ENCODE data around the gene PPP2R2B.

Gene PPP2R2B

DNA sequence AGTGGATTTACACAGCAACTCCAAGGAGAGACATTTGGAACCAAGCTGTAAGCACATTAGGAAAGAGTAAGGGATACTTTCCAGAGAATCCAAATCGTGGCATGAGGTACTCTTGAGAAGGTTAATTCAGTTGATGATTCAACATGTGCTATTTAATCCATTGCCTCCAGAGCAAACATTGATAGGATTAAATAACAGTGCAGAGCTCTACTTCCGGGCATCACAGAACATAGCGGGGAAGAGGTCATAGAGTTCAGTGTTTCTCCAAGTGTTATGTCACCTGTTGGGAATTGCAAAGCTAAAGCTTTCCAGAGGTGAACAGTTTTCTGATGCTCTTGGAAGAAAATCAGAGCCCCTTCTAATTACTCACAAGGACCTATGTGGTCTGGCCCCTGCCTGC lies 127.5 kb downstream of the PPP2R2B start:
- Histone ChIP-seq H3K36me3 (replicated peaks) (no peaks in the 10 kb centered on the region), H3K27me3 (replicated peaks) (no peaks in the 10 kb centered on the region), H3K4me3 (ENCODE audit: low read depth, low read length) (no peak overlapping the region), H3K27ac (no peak overlapping the region)
- DNase-seq: no peak
- TF ChIP-seq, protein P1, sequence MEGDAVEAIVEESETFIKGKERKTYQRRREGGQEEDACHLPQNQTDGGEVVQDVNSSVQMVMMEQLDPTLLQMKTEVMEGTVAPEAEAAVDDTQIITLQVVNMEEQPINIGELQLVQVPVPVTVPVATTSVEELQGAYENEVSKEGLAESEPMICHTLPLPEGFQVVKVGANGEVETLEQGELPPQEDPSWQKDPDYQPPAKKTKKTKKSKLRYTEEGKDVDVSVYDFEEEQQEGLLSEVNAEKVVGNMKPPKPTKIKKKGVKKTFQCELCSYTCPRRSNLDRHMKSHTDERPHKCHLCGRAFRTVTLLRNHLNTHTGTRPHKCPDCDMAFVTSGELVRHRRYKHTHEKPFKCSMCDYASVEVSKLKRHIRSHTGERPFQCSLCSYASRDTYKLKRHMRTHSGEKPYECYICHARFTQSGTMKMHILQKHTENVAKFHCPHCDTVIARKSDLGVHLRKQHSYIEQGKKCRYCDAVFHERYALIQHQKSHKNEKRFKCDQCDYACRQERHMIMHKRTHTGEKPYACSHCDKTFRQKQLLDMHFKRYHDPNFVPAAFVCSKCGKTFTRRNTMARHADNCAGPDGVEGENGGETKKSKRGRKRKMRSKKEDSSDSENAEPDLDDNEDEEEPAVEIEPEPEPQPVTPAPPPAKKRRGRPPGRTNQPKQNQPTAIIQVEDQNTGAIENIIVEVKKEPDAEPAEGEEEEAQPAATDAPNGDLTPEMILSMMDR (IDR thresholded peaks at IDR 0.05; ENCODE audit: low read depth, low read length, missing control alignments): no peak
- in situ Hi-C loops (cut with HindIII; ENCODE audit: low pct_ligation_motif_present, low sequenced_read_pairs): no loop called here

DNA sequence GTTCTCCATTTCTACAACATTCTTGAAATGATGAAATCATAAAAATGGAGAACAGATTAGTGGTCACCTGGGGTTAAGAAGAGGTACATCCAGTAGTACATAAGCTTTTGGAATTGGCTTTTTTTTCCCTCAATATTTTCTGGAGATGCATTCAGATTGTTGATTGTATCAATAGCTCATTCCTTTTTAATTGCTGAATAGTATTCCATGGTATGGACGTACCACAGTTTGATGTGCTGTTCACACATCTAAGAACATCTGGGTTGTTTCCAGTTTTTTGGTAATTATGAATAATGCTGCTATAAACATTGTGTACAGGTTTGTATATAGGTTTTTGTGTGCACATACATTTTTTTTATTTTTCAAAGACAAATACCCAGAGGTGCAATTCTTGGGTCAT lies 130.0 kb downstream of the PPP2R2B start:
- DNase-seq: no peak
- TF ChIP-seq, protein P1 (IDR thresholded peaks at IDR 0.05; ENCODE audit: low read depth, low read length, missing control alignments): no peak
- Histone ChIP-seq H3K4me3 (ENCODE audit: low read depth, low read length) (no peak overlapping the region), H3K27me3 (replicated peaks) (no peaks in the 10 kb centered on the region), H3K36me3 (replicated peaks) (no peaks in the 10 kb centered on the region), H3K27ac (no peak overlapping the region)
- in situ Hi-C loops (cut with HindIII; ENCODE audit: low pct_ligation_motif_present, low sequenced_read_pairs): no loop called here

- TF ChIP-seq, protein P1 (IDR thresholded peaks at IDR 0.05; ENCODE audit: low read depth, low read length, missing control alignments): no peak
- DNase-seq: no peak
- no peaks in the 10 kb centered on the region for H3K36me3 ChIP-seq (replicated peaks)
- H3K4me3 ChIP-seq (ENCODE audit: low read depth, low read length): no peak overlapping the region
- no peak overlapping the region for H3K27ac ChIP-seq
- in situ Hi-C loops (cut with HindIII; ENCODE audit: low pct_ligation_motif_present, low sequenced_read_pairs): no loop called here
- no peaks in the 10 kb centered on the region for H3K27me3 ChIP-seq (replicated peaks)
Measured at GRCh38 chr5:146745931-146746577, 132.5 kb downstream of the PPP2R2B start.

DNA sequence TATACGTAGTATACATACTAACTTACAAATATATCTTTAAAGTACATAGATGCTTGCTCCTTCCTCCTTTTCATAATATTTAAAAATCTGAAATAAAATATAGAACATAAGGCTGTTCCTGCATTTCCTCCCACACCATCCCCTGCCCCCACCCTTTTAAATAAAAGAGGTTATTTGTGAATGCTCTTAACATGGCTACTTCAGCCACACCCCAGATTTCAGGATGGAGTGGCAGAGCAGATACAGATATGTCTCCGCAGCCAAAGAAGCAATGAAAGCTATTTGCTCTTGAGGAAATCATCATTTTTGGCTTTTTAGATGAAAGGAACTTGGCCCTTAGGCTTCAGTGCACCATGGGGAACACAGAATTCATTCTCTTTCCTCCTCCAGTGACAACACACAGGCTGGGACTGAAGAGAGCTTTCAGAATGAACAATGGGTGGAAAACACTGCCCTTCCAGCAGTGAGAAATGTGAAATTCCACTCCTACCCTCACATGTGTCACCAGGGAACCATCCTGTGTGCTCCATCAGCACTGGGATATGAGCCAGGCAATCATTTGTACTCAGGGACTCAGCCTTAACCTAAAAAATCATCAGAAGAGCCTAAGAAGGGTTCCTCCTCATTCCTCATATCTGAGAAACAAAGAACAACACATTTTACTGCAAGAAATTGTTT lies 134.3 kb downstream of the PPP2R2B start:
- no peaks in the 10 kb centered on the region for H3K27me3 ChIP-seq (replicated peaks)
- no peaks in the 10 kb centered on the region for H3K36me3 ChIP-seq (replicated peaks)
- in situ Hi-C loops (cut with HindIII; ENCODE audit: low pct_ligation_motif_present, low sequenced_read_pairs): no loop called here
- TF ChIP-seq, protein P1 (IDR thresholded peaks at IDR 0.05; ENCODE audit: low read depth, low read length, missing control alignments): no peak
- no peak overlapping the region for H3K4me3 ChIP-seq (ENCODE audit: low read depth, low read length)
- DNase-seq: no peak
- no peak overlapping the region for H3K27ac ChIP-seq

DNA sequence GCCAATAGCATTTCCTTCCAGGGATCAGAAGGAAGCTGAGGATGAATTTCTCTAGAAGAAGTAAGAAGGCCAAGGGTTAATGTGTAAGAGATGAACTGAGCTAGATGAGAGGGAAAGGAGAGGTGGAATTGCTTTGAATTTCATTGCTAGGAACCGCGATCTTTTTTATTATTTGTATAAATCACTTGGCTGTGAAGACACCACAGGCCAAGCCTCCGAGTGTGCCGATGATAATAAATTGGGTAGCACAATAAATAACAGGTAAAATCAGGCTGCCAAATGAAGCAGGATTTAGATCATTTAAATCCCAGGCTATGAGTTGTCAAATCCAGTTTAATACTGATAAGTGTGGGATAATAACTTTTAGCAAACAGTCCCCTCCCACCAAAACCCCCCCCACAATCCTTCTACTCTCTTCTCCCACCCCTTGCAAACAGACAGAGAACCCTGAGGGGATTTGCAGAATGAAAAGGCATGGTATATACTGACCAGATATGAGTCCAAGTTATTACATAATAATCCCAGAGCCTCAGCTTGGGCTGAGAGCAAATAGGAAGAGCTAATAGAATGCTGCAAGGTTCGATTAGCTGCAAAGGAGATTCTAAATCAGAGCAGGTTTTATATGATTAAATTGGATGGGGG lies 143.5 kb downstream of the PPP2R2B start:
- DNase-seq: no peak
- in situ Hi-C loops (cut with HindIII; ENCODE audit: low pct_ligation_motif_present, low sequenced_read_pairs): no loop called here
- Histone ChIP-seq H3K4me3 (ENCODE audit: low read depth, low read length) (no peak overlapping the region), H3K27ac (no peak overlapping the region), H3K36me3 (replicated peaks) (no peaks in the 10 kb centered on the region), H3K27me3 (replicated peaks) (no peaks in the 10 kb centered on the region)
- TF ChIP-seq, protein P1 (IDR thresholded peaks at IDR 0.05; ENCODE audit: low read depth, low read length, missing control alignments): no peak
